Astrocyte (in vitro differentiated cells and primary cell): ENCODE results near the gene CADM1.

ENCODE experiments used
- EZH2 ChIP-seq: IDR thresholded peaks from 2 replicates; pipeline ENCODE4 v1.6.1; 2012; ENCODE audit warnings: mild to moderate bottlenecking, low read length, inconsistent platforms; ENCODE audit not compliant: insufficient read depth
- TF ChIP-seq, protein P1 (sequence below): IDR thresholded peaks from 2 replicates; pipeline ENCODE4 v1.5.1; 2011; ENCODE audit warnings: low read depth, mild to moderate bottlenecking, inconsistent platforms, low read length, moderate library complexity; ENCODE audit not compliant: insufficient read depth

DNA sequence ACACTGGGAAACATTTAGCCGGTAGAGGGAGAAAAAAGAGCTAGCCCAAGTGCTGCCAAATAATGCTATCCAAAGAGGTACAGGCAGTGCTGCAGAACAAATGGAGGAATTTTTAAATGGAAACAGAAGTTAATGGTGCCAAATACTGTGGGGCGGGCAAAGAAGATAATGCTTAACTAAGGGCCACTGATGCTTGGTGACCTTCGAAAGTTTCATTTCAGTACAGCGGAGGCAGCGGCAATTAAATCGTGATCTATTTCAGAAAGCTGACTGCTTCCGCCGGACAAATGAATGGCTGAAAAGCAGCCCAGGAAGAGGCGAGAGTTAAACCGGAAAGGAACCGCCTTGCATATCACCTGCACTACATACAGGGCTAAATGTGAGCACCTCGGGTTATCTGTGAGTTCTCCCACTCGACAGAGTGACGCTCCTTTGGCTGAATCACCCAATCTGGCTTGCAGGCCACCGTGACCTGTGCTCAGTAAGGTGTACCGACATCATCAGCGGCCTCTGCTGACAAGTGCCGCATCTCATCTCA lies 42.1 kb downstream of the CADM1 start:
- TF ChIP-seq, protein P1, sequence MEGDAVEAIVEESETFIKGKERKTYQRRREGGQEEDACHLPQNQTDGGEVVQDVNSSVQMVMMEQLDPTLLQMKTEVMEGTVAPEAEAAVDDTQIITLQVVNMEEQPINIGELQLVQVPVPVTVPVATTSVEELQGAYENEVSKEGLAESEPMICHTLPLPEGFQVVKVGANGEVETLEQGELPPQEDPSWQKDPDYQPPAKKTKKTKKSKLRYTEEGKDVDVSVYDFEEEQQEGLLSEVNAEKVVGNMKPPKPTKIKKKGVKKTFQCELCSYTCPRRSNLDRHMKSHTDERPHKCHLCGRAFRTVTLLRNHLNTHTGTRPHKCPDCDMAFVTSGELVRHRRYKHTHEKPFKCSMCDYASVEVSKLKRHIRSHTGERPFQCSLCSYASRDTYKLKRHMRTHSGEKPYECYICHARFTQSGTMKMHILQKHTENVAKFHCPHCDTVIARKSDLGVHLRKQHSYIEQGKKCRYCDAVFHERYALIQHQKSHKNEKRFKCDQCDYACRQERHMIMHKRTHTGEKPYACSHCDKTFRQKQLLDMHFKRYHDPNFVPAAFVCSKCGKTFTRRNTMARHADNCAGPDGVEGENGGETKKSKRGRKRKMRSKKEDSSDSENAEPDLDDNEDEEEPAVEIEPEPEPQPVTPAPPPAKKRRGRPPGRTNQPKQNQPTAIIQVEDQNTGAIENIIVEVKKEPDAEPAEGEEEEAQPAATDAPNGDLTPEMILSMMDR: no peak
- TF ChIP-seq EZH2: no peak
